Activated CD4-positive, alpha-beta memory T cell treated with anti-CD3 and anti-CD28 coated beads for 36 hours (primary cell): ENCODE data around the gene PDSS1. TPM values are rescaled to one million over a fixed set of nuclear protein-coding genes. Genes with fewer than 3 reads are reported as not detected.
"Not testable (repeated sequence)": the region's sequence is repeated elsewhere in the genome, so short reads cannot be mapped to it uniquely, and the experiment has no call there.

Experiments used
- CTCF ChIA-PET: fragments of 350-600 bp; sonication (Branson Sonifier 250); formaldehyde crosslinking; loops from one replicate; lab custom pipeline; 2021; ENCODE audit warnings: antibody characterized with exemption, inconsistent platforms; lab: Charles Lee
- POLR2A ChIA-PET: fragments of 350-600 bp; sonication (Branson Sonifier 250); formaldehyde crosslinking; loops from one replicate; lab custom pipeline; 2021; ENCODE audit warnings: antibody characterized with exemption; lab: Charles Lee
- DNase-seq: peaks from one replicate; pipeline ENCODE4 v3.0.0-alpha.2; 2020
- H3K27ac Mint-ChIP-seq: one replicate; pipeline ENCODE4 v1.8.0; 2021; ENCODE audit warnings: mixed read lengths
- H3K27me3 Mint-ChIP-seq: one replicate; pipeline ENCODE4 v1.8.0; 2021; ENCODE audit warnings: mixed read lengths
- H3K36me3 Mint-ChIP-seq: one replicate; pipeline ENCODE4 v1.8.0; 2021; ENCODE audit warnings: mixed read lengths
- H3K4me1 Mint-ChIP-seq: one replicate; pipeline ENCODE4 v1.8.0; 2021; ENCODE audit warnings: low read depth, mixed read lengths
- H3K4me3 Mint-ChIP-seq: one replicate; pipeline ENCODE4 v1.8.0; 2021; ENCODE audit warnings: mild to moderate bottlenecking, mixed read lengths
- H3K9me3 Mint-ChIP-seq: one replicate; pipeline ENCODE4 v1.8.0; 2021; ENCODE audit warnings: mixed read lengths
- intact Hi-C: fragments of 100-400 bp; cut with micrococcal nuclease; formaldehyde crosslinking; loops from one replicate; pipeline ENCODE4 v1.15.1; 2023
- total RNA-seq, 2 experiments: library from RNA; stranded (reverse); gene quantifications; one replicate each; pipeline ENCODE4 v1.2.3, GENCODE V29; 2021

The PDSS1 gene
- total RNA-seq, 2 experiments from 2014 or later, result 12.9 to 15.4 TPM

- ChIA-PET POLR2A (interaction anchor here (0.8 to 1.3 kb wide), 3 partner anchors 63 to 179 kb away, joined by 3 to 4 read pairs (median 3); partner anchors contain the start of gene PDSS1), CTCF (interaction anchor here (1.1 to 3.7 kb wide), 9 partner anchors 24 to 104 kb away, joined by 3 to 15 read pairs (median 5); partner anchors contain the start of gene ABI1)
- peak overlapping the region; percentile 21 for H3K4me3 Mint-ChIP-seq
- H3K27ac Mint-ChIP-seq, result peak overlapping the region; percentile 82
- intact Hi-C loops, result loop anchor here (1.0 to 5.0 kb wide), 7 partner anchors 24 to 564 kb away; no protein-coding TSS in a partner anchor
- peak; percentile 66 for DNase-seq
- H3K4me1 Mint-ChIP-seq, result peaks cover 81% of the 10 kb centered on the region
- peaks cover 5% of the 10 kb centered on the region for H3K36me3 Mint-ChIP-seq
- no peaks in the 10 kb centered on the region for H3K27me3 Mint-ChIP-seq
- H3K9me3 Mint-ChIP-seq, result no peaks in the 10 kb centered on the region
Measured at GRCh38 chr10:26780793-26781601, 83.5 kb downstream of the PDSS1 start.

GRCh38 chr10:26781797-26782196 lies 84.3 kb downstream of the PDSS1 start:
- intact Hi-C loops, result loop anchor here (1.0 to 5.0 kb wide), 7 partner anchors 24 to 564 kb away; no protein-coding TSS in a partner anchor
- no peaks in the 10 kb centered on the region for H3K9me3 Mint-ChIP-seq
- no peaks in the 10 kb centered on the region for H3K27me3 Mint-ChIP-seq
- POLR2A ChIA-PET, result interaction anchor here (0.8 to 1.3 kb wide), 3 partner anchors 63 to 178 kb away, joined by 3 to 4 read pairs (median 3); partner anchors contain the start of gene PDSS1
- H3K36me3 Mint-ChIP-seq, result peaks cover 10% of the 10 kb centered on the region
- DNase-seq, result peak; percentile 56
- H3K27ac Mint-ChIP-seq, result peak overlapping the region; percentile 82
- H3K4me1 Mint-ChIP-seq, result peaks cover 82% of the 10 kb centered on the region
- H3K4me3 Mint-ChIP-seq, result peak overlapping the region; percentile 21
- CTCF ChIA-PET, result interaction anchor here (0.6 to 3.7 kb wide), 7 partner anchors 24 to 80 kb away, joined by 3 to 15 read pairs (median 5); partner anchors contain the start of gene ABI1

GRCh38 chr10:26787362-26787761 lies 89.9 kb downstream of the PDSS1 start:
- Mint-ChIP-seq H3K4me3 (no peak overlapping the region), H3K9me3 (no peaks in the 10 kb centered on the region), H3K36me3 (peaks cover 31% of the 10 kb centered on the region), H3K27me3 (no peaks in the 10 kb centered on the region), H3K4me1 (peaks cover 63% of the 10 kb centered on the region), H3K27ac (no peak overlapping the region)
- POLR2A ChIA-PET, result no interaction called here
- CTCF ChIA-PET, result no interaction called here
- no peak for DNase-seq
- intact Hi-C loops, result no loop called here

GRCh38 chr10:26789779-26790178 lies 92.3 kb downstream of the PDSS1 start:
- POLR2A ChIA-PET, intact Hi-C loops, H3K9me3 Mint-ChIP-seq, DNase-seq, H3K27me3 Mint-ChIP-seq, H3K27ac Mint-ChIP-seq: not testable (repeated sequence)
- peak overlapping the region; percentile 32 for H3K4me3 Mint-ChIP-seq
- H3K4me1 Mint-ChIP-seq, result peaks cover 56% of the 10 kb centered on the region
- CTCF ChIA-PET, result interaction anchor here (1.0 kb wide), 1 partner anchor 71 kb away, joined by 3 read pairs; the partner anchor contains the start of gene ABI1
- H3K36me3 Mint-ChIP-seq, result peaks cover 31% of the 10 kb centered on the region

- Mint-ChIP-seq H3K27me3 (no peaks in the 10 kb centered on the region), H3K36me3 (peaks cover 32% of the 10 kb centered on the region), H3K27ac (no peak overlapping the region), H3K4me1 (peaks cover 54% of the 10 kb centered on the region), H3K9me3 (peaks cover 2% of the 10 kb centered on the region), H3K4me3 (no peak overlapping the region)
- ChIA-PET CTCF (interaction anchor here (1.0 kb wide), 1 partner anchor 71 kb away, joined by 3 read pairs; the partner anchor contains the start of gene ABI1), POLR2A (no interaction called here)
- intact Hi-C loops, result no loop called here
- no peak for DNase-seq
Measured at GRCh38 chr10:26790221-26790995, 92.9 kb downstream of the PDSS1 start.

GRCh38 chr10:26792758-26793495 lies 95.4 kb downstream of the PDSS1 start:
- peaks cover 39% of the 10 kb centered on the region for H3K4me1 Mint-ChIP-seq
- no peak overlapping the region for H3K4me3 Mint-ChIP-seq
- intact Hi-C loops, result no loop called here
- H3K36me3 Mint-ChIP-seq, result peaks cover 22% of the 10 kb centered on the region
- ChIA-PET POLR2A (interaction anchor here (0.6 kb wide), 1 partner anchor 195 kb away, joined by 4 read pairs; no protein-coding TSS in a partner anchor), CTCF (no interaction called here)
- peaks cover 9% of the 10 kb centered on the region for H3K9me3 Mint-ChIP-seq
- no peak for DNase-seq
- no peaks in the 10 kb centered on the region for H3K27me3 Mint-ChIP-seq
- H3K27ac Mint-ChIP-seq, result no peak overlapping the region

Other genes with a start within 250 kb of the PDSS1 start
- gene ABI1, start 163.3 kb downstream of the PDSS1 start, total RNA-seq, result 10 to 100 TPM; 55.5 to 56.2 TPM